Stimulated activated CD4-positive, alpha-beta T cell treated with anti-CD3 and anti-CD28 coated beads, TNF-alpha, amount 100 ng/mL, for 4 hours (primary cell): Measurements from ENCODE around the gene HEBP1.

ENCODE experiments used
- DNase-seq, 3 experiments: peaks; one replicate each; pipeline ENCODE4 v3.0.0-alpha.2; 2020; ENCODE audit warnings: low read depth in 3 of 3

Gene HEBP1

DNA sequence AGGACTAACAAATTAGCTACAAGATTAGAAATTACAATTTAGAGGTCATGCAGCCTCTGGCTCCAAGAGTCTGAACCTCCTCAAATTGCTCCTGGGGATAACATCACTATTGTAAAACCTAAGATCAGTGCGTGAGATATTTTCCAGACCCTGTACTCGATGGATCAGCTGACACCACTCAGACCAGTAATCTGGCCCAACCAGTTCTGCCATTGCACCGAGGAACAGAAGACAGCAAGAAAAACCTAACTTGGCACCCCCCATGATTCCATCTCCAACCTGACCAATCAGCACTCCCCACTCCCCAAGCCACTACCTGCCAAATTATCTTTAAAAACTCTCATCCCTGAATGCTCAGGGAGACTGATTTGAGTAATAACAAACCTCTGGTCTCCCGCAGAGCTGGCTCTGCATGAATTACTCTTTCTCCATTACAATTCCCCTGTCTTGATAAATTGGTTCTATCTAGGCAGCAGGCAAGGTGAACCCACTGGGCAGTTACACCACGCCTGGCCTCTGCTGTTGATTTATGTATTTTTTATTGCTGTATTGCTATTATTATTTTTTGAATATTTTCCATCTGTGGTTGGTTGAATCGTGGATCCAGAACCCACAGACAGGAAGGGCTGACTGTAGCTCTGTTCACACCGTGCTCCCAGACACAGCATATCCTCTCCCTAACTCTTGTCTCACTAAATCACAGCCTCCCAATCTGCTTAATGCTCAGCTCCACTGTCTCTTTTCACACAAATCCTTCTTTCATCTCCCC, 9.2 kb downstream of the HEBP1 start:
- no peak for DNase-seq

DNA sequence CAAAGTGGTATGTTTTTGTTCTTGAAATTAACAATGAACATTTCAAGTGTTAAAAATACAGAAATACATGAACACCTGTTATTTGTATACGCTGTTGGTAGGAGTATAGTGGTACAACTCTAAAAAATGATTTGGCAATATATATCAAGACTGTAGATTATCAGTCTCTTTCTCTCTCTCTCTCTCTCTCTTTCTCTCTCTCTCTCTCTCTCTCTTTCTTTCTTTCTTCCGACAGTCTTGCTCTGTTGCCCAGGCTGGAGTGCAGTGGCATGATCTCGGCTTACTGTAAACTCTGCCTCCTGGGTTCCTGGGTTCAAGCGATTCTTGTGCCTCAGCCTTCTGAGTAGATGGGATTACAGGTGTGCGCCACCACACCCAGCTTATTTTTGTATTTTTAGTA, 12.6 kb downstream of the HEBP1 start:
- no peak for DNase-seq

DNA sequence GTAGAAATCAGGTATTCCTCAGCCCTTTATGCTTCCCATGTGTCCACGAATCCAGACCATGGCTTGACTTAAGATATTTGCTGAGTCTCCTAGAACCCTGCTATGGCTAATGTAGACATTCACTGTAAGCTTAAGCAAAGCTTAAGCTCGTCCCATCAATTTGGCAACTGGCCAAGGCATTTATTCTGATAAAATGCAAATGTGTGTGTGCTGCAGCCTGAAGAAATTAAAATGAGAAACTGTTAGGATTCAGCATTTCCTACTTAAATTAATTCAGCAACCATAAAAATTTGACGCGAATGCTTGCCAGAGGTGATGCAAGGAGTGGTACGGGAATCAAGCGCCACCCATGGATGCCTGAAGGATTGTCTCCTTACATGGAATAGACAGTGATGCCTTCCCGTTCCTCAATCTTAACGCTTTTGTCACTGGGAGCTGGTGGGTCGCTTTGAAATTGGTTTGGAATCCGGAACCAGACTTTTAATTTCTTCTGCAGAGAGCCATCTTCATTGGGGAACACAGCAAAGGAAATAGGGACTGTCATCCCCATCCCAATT, 13.2 kb downstream of the HEBP1 start:
- no peak for DNase-seq

DNA sequence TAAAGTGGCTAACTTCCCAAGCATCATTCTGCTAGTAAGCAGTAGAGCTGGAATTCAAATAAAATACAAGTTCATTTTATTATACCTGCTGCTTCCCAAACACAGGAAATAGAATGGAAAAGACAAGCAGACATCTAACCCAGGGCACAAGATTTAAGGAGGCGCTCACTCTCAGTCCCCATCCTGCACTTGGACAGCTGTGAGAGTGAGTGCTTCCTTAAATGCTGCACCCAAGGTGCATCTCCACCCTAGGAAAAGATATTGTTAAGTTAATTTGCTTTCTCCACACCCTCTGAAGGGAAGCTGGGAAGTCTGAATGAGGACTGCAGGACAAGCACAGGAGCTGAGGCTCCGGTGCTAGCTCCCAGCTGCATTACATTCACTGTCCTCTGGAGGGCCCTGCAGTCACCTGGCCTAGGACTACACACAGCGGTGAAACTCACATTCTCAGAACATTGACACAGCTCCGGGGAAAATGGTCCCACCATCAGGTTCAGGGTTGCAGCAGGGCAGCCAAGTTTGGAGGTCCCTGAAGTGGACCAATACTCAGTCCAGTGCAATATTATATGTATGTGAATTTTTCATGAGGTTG, 14.2 kb downstream of the HEBP1 start:
- no peak for DNase-seq

DNA sequence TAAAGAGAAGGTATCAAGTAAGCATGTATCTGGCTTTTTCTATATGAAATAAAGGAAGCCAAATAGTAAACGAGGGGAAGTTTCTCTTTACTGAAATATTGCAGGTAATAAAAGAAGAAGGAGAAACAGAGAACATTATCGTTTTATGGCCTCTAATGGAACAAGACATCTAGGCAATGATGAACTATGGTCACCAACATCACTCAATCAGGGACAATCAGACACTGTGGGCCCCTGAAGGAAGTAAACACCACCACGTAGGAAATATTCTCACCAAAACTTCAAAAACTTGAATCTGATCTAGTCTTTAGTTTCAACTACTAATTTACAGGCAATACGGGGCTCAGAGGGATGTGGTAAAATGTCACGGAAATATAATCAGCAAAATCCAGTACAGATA, 15.9 kb downstream of the HEBP1 start:
- no peak for DNase-seq

DNA sequence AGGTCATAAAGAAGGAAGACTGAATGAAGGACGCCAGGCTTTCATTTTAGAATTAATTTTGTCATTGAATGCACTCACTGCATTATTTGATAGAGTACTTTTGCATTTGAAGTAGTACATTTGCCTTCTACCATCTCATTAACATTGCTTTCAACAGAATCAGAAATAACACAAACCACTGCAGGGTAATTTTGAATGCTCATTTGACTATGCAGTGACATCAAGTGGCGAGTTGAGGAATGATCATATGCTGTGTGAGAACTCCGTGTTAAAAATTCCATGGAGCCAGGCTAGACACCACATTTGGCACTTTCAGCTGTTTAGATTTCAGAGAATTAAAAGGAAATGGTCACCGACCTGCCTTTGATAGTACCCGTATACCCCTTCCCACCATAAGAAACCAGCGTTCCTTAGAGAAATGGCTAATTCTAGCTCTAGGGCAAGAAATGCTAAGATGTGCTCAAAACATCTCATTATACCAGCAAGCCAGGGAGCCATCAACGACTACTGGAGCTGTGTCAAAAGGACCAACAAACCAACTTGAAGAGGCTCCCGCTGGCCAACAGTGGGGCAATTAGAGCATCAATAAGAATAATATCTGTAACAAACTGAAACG, 16.5 kb downstream of the HEBP1 start:
- no peak for DNase-seq

DNA sequence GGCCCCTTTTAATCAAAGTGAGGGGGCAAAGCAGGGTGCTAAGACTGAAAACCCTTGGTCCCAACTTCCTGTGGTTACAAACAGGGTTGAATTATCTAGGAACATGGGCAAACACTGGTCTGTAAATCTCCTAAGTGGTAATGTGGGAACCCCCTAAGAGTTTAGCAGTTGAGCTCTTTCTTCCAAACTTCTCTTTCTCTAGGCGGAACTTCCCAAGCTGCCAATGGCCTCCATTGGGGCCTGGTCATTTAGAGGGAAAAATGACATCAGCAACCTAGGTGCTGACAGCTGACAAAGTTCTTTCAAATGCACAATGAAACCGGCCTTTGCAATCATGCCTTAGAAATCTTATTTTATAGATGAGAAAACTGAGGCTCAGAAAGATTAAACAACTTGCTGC, 17.7 kb downstream of the HEBP1 start:
- no peak for DNase-seq

DNA sequence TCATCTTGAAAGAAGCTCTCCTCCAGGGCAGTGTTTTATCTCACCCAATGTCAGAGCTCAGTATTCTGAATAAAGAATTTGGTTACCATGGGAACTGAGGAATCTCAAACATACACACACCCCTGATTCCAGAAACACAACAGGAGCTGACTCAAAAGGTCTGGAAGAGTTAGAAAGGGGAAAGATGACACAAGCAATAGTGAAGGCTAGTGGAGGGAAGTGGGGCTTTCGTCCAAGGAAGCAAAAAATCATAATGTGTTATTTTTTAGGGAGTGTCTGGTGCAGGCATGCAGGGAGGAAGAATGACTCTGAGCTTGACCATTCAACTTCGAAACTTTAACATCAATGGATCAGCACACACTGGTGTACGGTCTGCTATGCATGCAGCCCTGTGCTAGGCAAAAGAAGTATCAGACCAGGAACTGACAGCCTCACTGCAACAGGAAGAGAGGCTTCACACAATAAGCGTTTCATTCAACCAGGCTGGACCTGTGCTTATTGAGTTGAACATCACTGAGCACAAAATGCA, 20.3 kb downstream of the HEBP1 start:
- DNase-seq, result no peak

DNA sequence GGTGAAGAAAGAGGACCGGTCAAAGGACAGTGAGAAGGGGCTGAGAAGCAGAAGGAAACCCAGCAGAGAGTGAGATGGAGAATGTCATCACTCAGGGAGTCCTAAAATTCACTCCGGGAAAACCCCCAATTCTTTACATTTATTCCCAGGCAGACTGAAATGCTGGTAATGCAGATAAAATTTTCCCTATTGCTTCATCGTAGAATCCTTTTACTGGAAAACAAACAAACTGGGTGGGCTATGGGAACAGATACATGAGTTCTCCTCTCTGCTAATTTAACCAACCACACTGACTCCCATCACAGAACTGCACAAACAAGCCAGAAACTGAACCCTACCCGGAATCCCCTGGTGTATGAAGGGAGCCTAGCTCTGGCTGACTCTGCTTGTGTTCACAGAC, 20.9 kb downstream of the HEBP1 start:
- DNase-seq, result no peak

DNA sequence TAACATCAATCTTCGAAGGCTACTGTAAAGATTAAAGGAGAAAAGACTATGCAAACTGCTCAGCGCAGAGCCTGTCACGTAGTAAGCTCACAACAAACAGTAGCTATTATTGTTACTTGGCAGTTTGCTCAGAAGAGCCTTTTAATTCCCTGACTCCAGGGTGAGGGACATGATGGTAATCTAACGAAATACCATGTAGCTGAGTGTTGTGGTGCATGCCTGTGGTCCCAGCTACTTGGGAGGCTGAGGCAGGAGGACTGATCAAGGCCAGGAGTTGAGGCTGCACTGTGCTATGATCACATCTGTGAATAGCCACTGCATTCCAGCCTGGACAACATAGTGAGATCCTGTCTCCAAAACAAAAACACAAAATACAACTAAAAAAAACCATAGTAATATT, 22.8 kb downstream of the HEBP1 start:
- DNase-seq, result no peak

DNA sequence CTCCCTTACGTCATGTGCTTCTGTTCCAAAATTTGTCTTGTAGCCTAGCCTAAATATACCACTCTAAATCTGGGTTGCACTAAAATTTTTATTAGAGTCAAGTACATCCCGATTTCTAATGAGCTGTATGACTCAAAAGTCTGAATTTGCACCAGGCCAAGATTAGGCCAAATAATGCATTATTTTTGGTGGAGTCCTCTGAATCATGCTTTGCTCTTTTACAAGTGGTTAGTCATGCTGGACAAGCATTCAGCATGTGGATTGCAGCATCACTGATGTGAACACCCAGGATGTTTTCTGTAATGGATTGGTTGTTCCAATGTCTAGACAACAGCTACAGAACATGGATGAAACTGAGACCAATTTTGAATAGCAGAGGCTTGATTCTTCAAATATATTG, 23.7 kb downstream of the HEBP1 start:
- no peak for DNase-seq

DNA sequence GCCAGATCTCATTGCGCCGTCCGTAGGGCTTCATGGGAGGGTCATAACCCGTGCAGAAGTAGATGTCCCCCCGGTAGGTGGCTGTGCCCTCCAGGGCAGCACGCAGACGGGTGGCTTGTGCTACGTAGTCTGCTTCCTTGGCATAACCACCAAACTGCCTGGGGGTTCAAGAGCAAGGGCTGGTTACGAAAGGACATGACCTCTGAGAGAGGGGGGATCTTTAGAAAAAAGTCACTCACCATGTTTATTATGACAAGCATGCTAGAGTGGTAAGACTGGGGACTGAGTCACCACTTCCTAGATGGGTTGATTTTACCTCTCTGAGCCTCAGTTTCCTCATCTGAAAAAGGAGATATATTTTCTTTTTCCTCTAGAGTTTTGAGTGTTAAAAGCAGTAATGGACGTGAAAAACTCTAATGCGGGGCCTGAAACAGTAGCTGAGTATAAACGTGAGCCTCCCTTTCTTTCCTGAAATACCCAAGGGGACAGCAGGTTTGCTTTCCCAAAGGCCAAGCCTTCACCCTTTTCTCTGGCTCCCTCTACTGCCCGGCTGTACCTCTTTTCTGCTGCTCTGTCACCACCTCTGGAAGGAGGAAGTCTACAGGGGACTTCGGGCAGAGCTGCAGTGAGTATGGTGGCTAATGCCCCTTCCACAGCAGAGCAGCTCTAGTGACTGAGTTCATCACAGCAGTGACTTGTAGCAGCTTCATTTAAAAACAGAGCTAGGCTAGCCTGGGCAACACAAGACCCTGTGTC, 24.6 kb downstream of the HEBP1 start:
- DNase-seq, result no peak

DNA sequence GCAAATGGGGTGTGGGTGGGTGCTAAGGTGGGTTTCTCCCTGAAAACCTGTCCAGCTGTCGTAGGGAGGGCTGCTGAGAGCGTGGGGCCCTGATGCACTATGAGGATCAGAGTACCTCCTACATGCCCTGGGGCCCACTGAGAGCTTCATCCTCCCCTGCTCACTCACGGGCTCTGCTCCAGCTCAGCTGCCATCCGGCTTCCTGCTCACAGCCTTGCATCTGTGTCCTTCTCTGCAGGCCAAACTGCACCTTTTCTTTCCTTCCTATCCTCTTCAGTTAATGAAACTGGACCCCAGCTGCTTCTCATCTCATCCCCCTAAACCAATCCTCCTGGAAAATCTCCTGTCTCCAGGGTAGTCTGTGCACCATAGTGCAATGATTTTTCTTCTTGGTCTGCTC, 25.9 kb downstream of the HEBP1 start:
- DNase-seq, result no peak

DNA sequence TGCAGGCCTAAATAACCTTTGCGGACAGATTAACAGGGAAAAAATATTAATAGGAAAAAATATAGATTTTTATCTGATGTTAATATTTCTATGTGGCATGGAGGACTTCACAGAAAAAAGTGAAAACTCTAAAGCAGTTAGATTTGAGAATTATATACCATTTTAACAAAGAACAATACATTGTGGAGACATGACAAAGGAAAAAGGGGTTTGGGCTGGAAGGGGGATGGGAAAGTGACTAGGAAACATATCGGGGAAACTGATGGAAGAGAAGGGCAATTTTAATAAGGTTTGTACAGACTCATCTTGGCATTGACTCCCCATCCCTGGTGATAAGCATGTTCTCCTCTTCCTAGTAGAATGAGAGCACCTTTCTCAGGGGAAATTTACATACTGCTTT, 27.0 kb downstream of the HEBP1 start:
- no peak for DNase-seq

DNA sequence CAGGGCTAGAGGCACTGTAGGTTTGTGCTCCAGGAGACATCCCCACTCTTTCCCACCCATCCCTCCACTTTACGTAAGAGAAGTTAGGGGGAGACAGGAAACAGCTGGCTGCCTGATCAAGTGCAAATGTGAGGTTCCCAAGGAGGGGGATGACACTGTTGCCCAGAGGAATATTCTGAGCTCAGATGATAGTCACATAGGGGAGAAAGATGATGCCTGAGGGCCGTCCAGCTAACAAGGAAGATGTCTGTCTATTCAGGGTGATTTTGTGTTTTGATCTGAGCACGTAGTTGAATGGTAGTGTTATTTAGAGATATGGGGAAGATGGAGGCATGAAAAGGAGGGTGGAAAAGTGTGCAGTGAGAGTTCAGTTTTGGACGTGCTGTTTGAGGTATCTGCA, 34.2 kb downstream of the HEBP1 start:
- no peak for DNase-seq

DNA sequence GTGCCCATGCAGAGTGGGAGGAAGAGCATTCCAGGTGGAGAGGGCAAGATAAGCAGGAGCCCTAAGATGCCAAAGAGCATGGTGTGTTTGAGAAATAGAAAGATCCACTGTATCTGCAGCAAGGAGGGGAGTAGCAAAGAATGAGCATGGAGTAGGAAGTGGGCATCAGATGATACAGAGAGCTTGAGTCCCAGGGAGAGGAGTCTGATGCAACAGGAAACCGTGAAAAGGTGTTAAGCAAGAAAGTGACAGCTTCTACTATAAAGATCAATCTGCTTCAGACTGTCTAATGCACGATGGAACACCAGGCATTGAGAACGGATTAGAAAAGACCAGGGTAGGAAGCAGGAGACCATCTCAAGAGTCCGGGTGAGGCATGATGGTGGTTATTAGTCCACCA, 35.8 kb downstream of the HEBP1 start:
- DNase-seq, result no peak

DNA sequence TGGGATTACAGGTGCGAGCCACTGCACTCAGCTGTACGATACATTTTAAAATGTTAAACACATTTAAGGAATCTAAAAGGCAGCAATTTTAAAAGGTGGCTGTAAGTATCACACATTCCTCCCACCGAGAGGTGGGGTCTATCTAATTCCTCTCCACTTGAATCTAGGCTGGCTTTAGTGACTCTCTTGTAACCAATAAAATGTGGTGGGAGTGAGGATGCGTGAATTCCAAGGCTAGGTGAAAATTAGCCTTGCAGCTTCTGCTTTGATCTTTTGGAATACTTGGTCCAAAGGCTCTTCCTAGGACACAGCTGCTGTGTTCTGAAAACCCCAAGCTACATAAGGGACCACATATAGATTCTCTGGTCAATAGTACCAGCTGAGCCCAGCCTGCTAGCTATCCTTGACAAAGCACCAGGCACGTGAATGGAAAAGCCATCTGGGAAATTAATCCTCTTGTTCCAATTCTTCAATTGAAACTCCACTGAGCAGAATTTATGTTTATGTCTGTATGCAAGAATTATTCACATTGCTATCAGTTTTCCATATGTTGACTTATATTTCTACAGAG, 39.3 kb downstream of the HEBP1 start:
- DNase-seq, result no peak

DNA sequence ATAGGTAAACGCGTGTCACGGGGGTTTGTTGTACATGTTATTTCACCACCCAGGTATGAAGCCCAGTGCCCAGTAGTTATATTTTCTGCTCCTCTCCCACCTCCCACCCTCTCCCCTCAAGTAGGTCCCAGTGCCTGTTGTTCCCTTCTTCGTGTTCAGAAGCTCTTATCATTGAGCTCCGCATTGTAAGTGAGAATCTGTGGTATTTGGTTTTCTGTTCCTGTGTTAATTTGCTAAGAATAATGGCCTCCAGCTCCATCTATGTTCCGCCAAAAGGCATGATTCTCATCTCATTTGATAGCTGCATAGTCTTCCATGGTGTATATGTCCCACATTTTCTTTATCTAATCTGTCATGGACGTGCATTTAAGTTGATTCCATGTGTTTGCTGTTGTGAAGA, 41.2 kb downstream of the HEBP1 start:
- DNase-seq, result no peak

DNA sequence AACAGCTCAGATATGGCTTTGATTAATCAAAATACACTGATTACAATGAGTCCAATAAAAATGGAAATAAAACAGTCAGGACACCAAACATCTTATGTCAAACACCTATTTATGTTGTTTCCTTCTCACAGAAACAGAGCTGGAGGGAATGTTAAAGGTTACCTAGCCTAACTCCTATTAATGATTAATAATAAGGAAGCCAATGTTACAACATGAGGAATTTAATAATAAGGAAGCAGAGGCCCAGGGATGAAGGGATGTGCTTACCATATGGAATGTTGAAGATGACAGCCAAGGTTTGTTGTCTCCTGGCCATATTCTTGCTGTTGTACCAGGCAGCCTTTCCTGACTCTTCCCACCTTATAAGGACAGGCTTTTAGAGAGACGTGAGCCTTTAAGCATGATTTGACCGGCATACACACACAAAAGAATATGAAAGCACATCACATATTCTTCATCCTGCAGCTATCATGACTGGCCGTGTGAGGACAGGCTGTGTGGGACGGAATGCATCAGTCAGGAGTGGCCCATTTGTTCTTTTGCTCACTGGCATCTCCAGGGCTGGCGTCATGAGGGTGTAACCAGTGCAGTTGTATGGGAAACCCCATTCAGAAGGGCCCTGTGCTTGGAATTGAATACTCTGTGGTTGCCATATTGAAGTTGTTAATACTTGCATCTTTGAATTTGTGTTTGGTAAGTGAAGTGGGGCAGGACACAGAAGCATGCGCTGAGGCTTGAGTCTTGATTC, 45.0 kb downstream of the HEBP1 start:
- no peak for DNase-seq

DNA sequence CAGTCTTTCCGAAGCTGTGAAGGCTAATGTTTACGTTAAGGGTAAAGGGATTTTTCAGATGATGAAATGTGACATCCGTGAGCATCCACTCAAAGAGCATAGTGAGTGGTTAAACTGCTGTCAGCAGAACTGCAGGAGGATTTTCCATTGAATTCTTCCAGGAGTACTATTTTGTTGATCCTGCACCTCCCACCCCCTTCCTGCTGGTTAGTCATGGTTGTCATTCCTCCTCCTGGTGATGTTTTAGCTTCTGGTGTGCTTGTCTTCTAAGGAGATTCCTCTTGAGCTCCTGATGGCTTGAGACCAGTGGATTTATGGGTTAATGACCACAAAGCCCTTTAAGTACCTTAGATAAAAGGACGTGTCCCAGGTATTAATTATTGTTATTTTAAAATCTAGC, 45.7 kb downstream of the HEBP1 start:
- DNase-seq, result no peak

DNA sequence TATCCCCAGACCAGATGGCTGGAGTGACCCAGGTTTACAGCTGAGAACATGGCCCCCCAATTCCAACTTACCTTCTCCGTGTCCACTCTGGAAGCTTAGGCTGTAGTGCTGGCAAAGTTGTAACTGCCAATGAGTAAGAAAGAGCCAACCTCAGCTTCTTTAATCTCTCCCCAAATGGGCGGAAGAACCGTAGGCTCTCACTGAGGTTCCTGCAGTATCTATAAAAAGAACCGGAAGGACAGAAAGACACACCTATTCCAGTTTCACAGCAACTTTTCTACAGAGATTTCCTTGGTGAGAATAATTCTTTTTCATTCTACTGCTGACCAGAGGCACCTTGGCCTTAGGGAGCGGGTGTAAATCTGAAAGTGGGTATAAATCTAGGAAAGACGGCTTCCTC, 48.0 kb downstream of the HEBP1 start, which contains the start of gene GPRC5D:
Gene GPRC5D, minus strand, starts transcription at position 135 of the 400 bp plus-strand sequence. CDS start 1,786 bp downstream, outside the sequence.
- no peak for DNase-seq
